Caco-2 (cell line): ENCODE measurements around the gene CSNK2A3. TPM values are rescaled to one million over a fixed set of nuclear protein-coding genes. Genes with fewer than 3 reads are reported as not detected.

Experiments used
- BruUV-seq: library from RNA; stranded (reverse); fragments of 400-500 nt; replicated peaks from 2 replicates; lab custom pipeline; 2021; lab: Mats Ljungman, UMichigan
- CTCF ChIA-PET: fragments of 300-600 bp; sonication (Branson Sonifier 250); formaldehyde crosslinking; loops from one replicate; lab custom pipeline; 2022; ENCODE audit warnings: antibody characterized with exemption; lab: Charles Lee
- POLR2A ChIA-PET: fragments of 300-600 bp; sonication (Branson Sonifier 250); formaldehyde crosslinking; loops from one replicate; lab custom pipeline; 2022; ENCODE audit warnings: antibody characterized with exemption; lab: Charles Lee
- DNase-seq, 2 experiments: peaks; one replicate each; pipeline versions ENCODE4 v3.0.0 to v3.0.0-alpha.2; 2020 to 2022
- H3K27me3 ChIP-seq: replicated peaks from 2 replicates; pipeline ENCODE4 v1.6.0; 2011; ENCODE audit warnings: low read length; ENCODE audit not compliant: control insufficient read depth, insufficient read depth
- H3K36me3 ChIP-seq: 2 replicates; pipeline ENCODE4 v1.5.1; 2011; ENCODE audit warnings: low read length; ENCODE audit not compliant: control insufficient read depth, insufficient read depth
- H3K4me1 ChIP-seq: fragments of 250-450 bp; sonication (Bioruptor Pico); 2 replicates; pipeline ENCODE4 v1.5.1; 2020; ENCODE audit warnings: mild to moderate bottlenecking
- H3K4me3 ChIP-seq: 2 replicates; pipeline ENCODE4 v1.5.1; 2011; ENCODE audit warnings: low read depth, mild to moderate bottlenecking, control low read depth, low read length
- H3K9me3 ChIP-seq: fragments of 250-450 bp; sonication (Bioruptor Pico); 2 replicates; pipeline ENCODE4 v1.5.1; 2020; ENCODE audit warnings: mild to moderate bottlenecking, moderate library complexity
- H3K27ac Mint-ChIP-seq: one replicate; pipeline ENCODE4 v1.8.0; 2022; ENCODE audit warnings: mixed read lengths; ENCODE audit not compliant: unreplicated experiment
- H3K27me3 Mint-ChIP-seq: one replicate; pipeline ENCODE4 v1.8.0; 2022; ENCODE audit warnings: mixed read lengths; ENCODE audit not compliant: insufficient read depth, unreplicated experiment
- H3K36me3 Mint-ChIP-seq: one replicate; pipeline ENCODE4 v1.8.0; 2022; ENCODE audit warnings: mild to moderate bottlenecking, mixed read lengths; ENCODE audit not compliant: insufficient read depth, unreplicated experiment
- H3K4me1 Mint-ChIP-seq: one replicate; pipeline ENCODE4 v1.8.0; 2022; ENCODE audit warnings: low read depth, mixed read lengths; ENCODE audit not compliant: unreplicated experiment
- H3K4me3 Mint-ChIP-seq: one replicate; pipeline ENCODE4 v1.8.0; 2022; ENCODE audit warnings: mild to moderate bottlenecking, moderate library complexity, mixed read lengths; ENCODE audit not compliant: unreplicated experiment
- H3K9me3 Mint-ChIP-seq: one replicate; pipeline ENCODE4 v1.8.0; 2022; ENCODE audit warnings: mixed read lengths; ENCODE audit not compliant: unreplicated experiment
- CTCF ChIP-seq, 2 experiments: fragments of 200-600 bp in 1 of 2; IDR thresholded peaks; 1 replicate in 1 of 2; 2 replicates in 1 of 2; pipeline versions ENCODE4 v1.5.1 to v1.8.0; 2011 to 2022; ENCODE audit warnings: antibody characterized with exemption in 1 of 2, control low read depth in 1 of 2, inconsistent platforms in 1 of 2, low read depth in 1 of 2, low read length in 1 of 2, mild to moderate bottlenecking in 1 of 2, moderate library complexity in 1 of 2; ENCODE audit not compliant: insufficient read depth in 1 of 2, severe bottlenecking in 1 of 2, unreplicated experiment in 1 of 2
- intact Hi-C: fragments of 100-400 bp; cut with micrococcal nuclease; formaldehyde crosslinking; loops from one replicate; pipeline ENCODE4 v1.10.0; 2022; ENCODE audit not compliant: unreplicated experiment
- total RNA-seq: library from RNA; stranded (reverse); gene quantifications from 2 replicates; pipeline ENCODE4 v1.2.3, GENCODE V29; 2022

The CSNK2A3 gene
- total RNA-seq, 1 experiment from 2014 or later, result 0.75 TPM

DNA sequence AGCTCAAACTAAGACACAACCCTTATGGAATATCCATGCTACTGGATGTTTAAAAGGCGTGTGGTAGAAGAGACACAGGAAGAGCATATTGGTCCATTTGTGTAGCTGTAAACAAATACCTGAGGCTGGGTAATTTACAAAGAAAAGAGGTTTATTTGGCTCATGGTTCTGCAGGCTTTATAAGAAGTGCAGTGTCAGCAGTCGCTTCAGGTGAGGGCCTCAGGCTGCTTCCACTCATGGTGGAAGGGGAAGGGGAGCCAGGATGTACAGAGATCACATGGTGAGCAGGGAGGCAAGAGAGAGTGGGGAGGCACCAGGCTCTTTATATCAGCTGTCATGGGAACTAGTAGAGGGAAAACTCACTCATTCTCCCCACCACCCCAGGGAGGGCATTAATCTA is 31.8 kb upstream of the CSNK2A3 start:
- Histone ChIP-seq H3K9me3 (no peaks in the 10 kb centered on the region; the same call in 1 of the 2 replicates), H3K4me3 (no peak overlapping the region), H3K27me3 (no peaks in the 10 kb centered on the region), H3K4me1 (no peaks in the 10 kb centered on the region), H3K36me3 (no peaks in the 10 kb centered on the region)
- ChIA-PET POLR2A (no interaction called here), CTCF (no interaction called here)
- H3K27ac Mint-ChIP-seq, result no peak overlapping the region
- no peak overlapping the region for H3K4me3 Mint-ChIP-seq
- no peaks in the 10 kb centered on the region for H3K9me3 Mint-ChIP-seq
- H3K27me3 Mint-ChIP-seq, result peaks cover 11% of the 10 kb centered on the region
- intact Hi-C loops, result no loop called here
- no TSS peak for BruUV-seq
- TF ChIP-seq CTCF (IDR thresholded peaks at IDR 0.05; ENCODE audit: insufficient read depth in 1 of 2, low read depth in 1 of 2, low read length in 1 of 2, severe bottlenecking in 1 of 2, unreplicated experiment in 1 of 2), result no peak
- no peaks in the 10 kb centered on the region for H3K36me3 Mint-ChIP-seq
- no peaks in the 10 kb centered on the region for H3K4me1 Mint-ChIP-seq
- DNase-seq, result no peak

GRCh38 chr11:11383995-11384394 is 30.9 kb upstream of the CSNK2A3 start:
- Mint-ChIP-seq H3K9me3 (no peaks in the 10 kb centered on the region), H3K27ac (no peak overlapping the region), H3K36me3 (no peaks in the 10 kb centered on the region), H3K4me1 (no peaks in the 10 kb centered on the region), H3K4me3 (no peak overlapping the region), H3K27me3 (peaks cover 11% of the 10 kb centered on the region)
- no peak overlapping the region for H3K4me3 ChIP-seq
- H3K4me1 ChIP-seq, result no peaks in the 10 kb centered on the region
- no peak for TF ChIP-seq CTCF (IDR thresholded peaks at IDR 0.05; ENCODE audit: insufficient read depth in 1 of 2, low read depth in 1 of 2, low read length in 1 of 2, severe bottlenecking in 1 of 2, unreplicated experiment in 1 of 2)
- intact Hi-C loops, result no loop called here
- no peaks in the 10 kb centered on the region; the same call in 1 of the 2 replicates for H3K27me3 ChIP-seq
- DNase-seq, result no peak
- ChIA-PET POLR2A (no interaction called here), CTCF (no interaction called here)
- H3K9me3 ChIP-seq, result no peaks in the 10 kb centered on the region; the same call in 1 of the 2 replicates
- no peaks in the 10 kb centered on the region for H3K36me3 ChIP-seq
- no TSS peak for BruUV-seq

DNA sequence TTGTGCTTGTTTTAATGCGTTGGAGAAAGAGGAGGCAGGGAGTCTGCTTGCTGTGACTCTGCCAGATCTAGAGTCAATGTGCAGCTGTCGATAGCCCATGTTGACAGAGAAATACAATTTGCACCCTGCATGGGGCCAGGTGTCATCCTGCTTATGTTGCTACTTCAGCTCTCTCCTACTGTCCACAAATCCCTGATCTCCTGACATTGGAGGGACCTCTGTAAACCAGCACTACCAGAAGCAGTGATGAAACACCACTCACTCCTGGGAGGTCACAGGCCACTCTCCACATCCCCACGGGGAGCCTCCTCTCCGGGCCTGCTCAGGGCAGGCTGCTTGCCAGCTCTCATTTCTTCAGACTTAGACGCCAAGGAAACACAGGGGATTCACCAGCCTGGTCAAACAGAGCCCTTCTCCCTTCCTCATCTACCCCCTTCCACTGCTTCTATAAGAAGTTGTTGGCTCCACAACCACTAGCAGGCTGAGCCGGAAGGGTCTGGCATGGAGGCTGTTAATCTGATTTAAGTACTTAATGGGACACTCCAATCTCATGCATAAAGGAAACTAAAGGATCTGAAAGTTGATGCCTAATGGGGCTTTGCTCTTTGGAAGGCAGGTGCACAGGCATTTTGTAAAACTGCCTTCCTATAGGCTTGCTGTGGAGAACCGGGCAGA is 29.9 kb upstream of the CSNK2A3 start:
- no TSS peak for BruUV-seq
- DNase-seq, result no peak
- Mint-ChIP-seq H3K9me3 (no peaks in the 10 kb centered on the region), H3K27me3 (peaks cover 5% of the 10 kb centered on the region), H3K4me1 (no peaks in the 10 kb centered on the region), H3K4me3 (no peak overlapping the region), H3K27ac (no peak overlapping the region), H3K36me3 (no peaks in the 10 kb centered on the region)
- Histone ChIP-seq H3K4me3 (no peak overlapping the region), H3K9me3 (no peaks in the 10 kb centered on the region; the same call in 1 of the 2 replicates), H3K36me3 (no peaks in the 10 kb centered on the region), H3K27me3 (no peaks in the 10 kb centered on the region; the same call in 1 of the 2 replicates), H3K4me1 (no peaks in the 10 kb centered on the region)
- POLR2A ChIA-PET, result no interaction called here
- CTCF ChIA-PET, result interaction anchor here (0.5 kb wide), 1 partner anchor 122 kb away, joined by 3 read pairs; no protein-coding TSS in a partner anchor
- intact Hi-C loops, result no loop called here
- TF ChIP-seq CTCF (IDR thresholded peaks at IDR 0.05; ENCODE audit: insufficient read depth in 1 of 2, low read depth in 1 of 2, low read length in 1 of 2, severe bottlenecking in 1 of 2, unreplicated experiment in 1 of 2), result no peak
